SK-N-MC (cell line): Measurements from ENCODE around the gene NHSL2.

Source experiments
- EZH2 ChIP-seq: fragments of 200-600 bp; sonication (generic); IDR thresholded peaks from one replicate; pipeline ENCODE4 v1.6.1; 2017; ENCODE audit warnings: antibody characterized with exemption
- POLR2AphosphoS5 ChIP-seq: IDR thresholded peaks from 2 replicates; pipeline ENCODE4 v1.6.1; 2012; ENCODE audit warnings: mild to moderate bottlenecking, low read depth, low read length, borderline replicate concordance

- no peak for TF ChIP-seq POLR2AphosphoS5
- TF ChIP-seq EZH2 = no peak
Observed at GRCh38 chrX:72073633-72074032, 163.0 kb downstream of the NHSL2 start.
